Upper lobe of left lung (tissue), 6 donors: ENCODE data around the gene IFNLR1. TPM values are rescaled to one million over a fixed set of nuclear protein-coding genes. Genes with fewer than 3 reads are reported as not detected.

Source experiments
- ATAC-seq, 2 donors: fragments of 200-7000 bp; cut with Tn5 transposase; one replicate each; pipeline ENCODE4 v1.9.1; 2022; ENCODE audit warnings: mild to moderate bottlenecking in 2 of 2, moderate library complexity in 2 of 2; ENCODE audit not compliant: low FRiP score in 2 of 2
- DNase-seq, 2 donors: peaks; one replicate each; pipeline ENCODE4 v3.0.0-alpha.2; 2019 to 2020
- H3K27ac ChIP-seq, 4 donors: fragments of 200-600 bp; sonication (generic); one replicate each; pipeline ENCODE4 v1.5.1; 2016 to 2019
- H3K27me3 ChIP-seq, 4 donors: fragments of 200-600 bp; sonication (generic); one replicate each; pipeline ENCODE4 v1.5.1; 2017 to 2019
- H3K36me3 ChIP-seq, 4 donors: fragments of 200-600 bp; sonication (generic); one replicate each; pipeline ENCODE4 v1.5.1; 2016 to 2019
- H3K4me1 ChIP-seq, 4 donors: fragments of 200-600 bp; sonication (generic); one replicate each; pipeline ENCODE4 v1.5.1; 2018 to 2019
- H3K4me3 ChIP-seq, 4 donors: fragments of 200-600 bp; sonication (generic); one replicate each; pipeline ENCODE4 v1.5.1; 2017 to 2019; ENCODE audit warnings: mild to moderate bottlenecking in 2 of 4, moderate library complexity in 1 of 4
- H3K9me3 ChIP-seq, 4 donors: fragments of 200-600 bp; sonication (generic); one replicate each; pipeline ENCODE4 v1.5.1; 2018 to 2019
- EP300 ChIP-seq, 4 donors: sonication (generic); formaldehyde crosslinking; IDR thresholded peaks; one replicate each; pipeline ENCODE4 v1.5.1; 2017; ENCODE audit warnings: antibody characterized with exemption in 4 of 4, control low read depth in 2 of 4
- POLR2A ChIP-seq, 4 donors: fragments of 450-650 bp; IDR thresholded peaks; one replicate each; pipeline ENCODE4 v1.5.1; 2016 to 2017; ENCODE audit warnings: antibody characterized with exemption in 4 of 4, mild to moderate bottlenecking in 2 of 4
- POLR2AphosphoS5 ChIP-seq, 2 donors: sonication (generic); formaldehyde crosslinking; IDR thresholded peaks; one replicate each; pipeline ENCODE4 v1.5.1; 2017; ENCODE audit warnings: antibody characterized with exemption in 2 of 2
- WGBS, 2 donors: methylation state at CpG; one replicate each; pipeline ENCODE4 v1.1.5; 2017 to 2018; 5-methylcytosine and 5-hydroxymethylcytosine counted together
- total RNA-seq, 6 donors: library from RNA; depleted of rRNA in 4 of 6; stranded (reverse); fragments of >200 nt in 4 of 6; gene quantifications; one replicate each; pipeline versions ENCODE4 v1.1.0 to v1.2.1, GENCODE V29; 2016 to 2021
- TF ChIP-seq, protein P1 (sequence below), 6 experiments: fragments of 450-650 bp in 4 of 6; fragments of 200-600 bp in 2 of 6; sonication (generic) in 2 of 6; IDR thresholded peaks; one replicate each; pipeline ENCODE4 v1.5.1; 2016 to 2019; ENCODE audit warnings: antibody characterized with exemption in 6 of 6
- donor health status: DM: no; HTN: no; CAD: no; lungs with moderate emphysema.
- donor health status: DM: no; HTN: yes; CAD: no; lungs with severe emphysema.

The IFNLR1 gene
- total RNA-seq, 6 donors from 2014 or later, result 4.1 to 15.5 (median 6.8) TPM

DNA sequence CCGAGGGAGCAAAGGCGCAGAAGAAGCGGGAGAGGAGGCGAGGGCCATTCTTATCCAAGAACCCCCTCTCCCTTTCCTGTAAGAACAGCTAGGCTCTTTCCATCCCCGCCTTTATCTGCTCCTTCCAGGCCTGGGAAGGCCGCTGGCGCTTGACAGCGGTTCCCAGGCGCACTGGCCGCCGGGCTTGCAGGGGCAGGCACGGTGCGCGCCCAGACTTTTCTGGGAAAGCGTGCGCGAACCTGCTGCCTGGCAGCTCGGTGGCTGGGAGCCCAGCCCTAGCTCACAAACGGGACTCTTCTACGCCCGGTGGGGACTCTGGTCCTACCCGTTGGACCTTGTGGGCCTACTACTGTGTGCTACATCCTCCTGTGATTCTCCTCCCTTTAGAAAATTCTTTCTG, 8.8 kb upstream of the IFNLR1 start:
- Histone ChIP-seq H3K9me3 (no peaks in the 10 kb centered on the region), H3K4me1 (peaks cover 0 to 15% (median 9%) of the 10 kb centered on the region in 4 donors), H3K4me3 (no peak overlapping the region), H3K27me3 (no peaks in the 10 kb centered on the region), H3K36me3 (no peaks in the 10 kb centered on the region), H3K27ac (no peak overlapping the region)
- ATAC-seq (no peak), DNase-seq (no peak)
- TF ChIP-seq EP300 (IDR thresholded peaks at IDR 0.05), result no peak
- TF ChIP-seq, protein P1, sequence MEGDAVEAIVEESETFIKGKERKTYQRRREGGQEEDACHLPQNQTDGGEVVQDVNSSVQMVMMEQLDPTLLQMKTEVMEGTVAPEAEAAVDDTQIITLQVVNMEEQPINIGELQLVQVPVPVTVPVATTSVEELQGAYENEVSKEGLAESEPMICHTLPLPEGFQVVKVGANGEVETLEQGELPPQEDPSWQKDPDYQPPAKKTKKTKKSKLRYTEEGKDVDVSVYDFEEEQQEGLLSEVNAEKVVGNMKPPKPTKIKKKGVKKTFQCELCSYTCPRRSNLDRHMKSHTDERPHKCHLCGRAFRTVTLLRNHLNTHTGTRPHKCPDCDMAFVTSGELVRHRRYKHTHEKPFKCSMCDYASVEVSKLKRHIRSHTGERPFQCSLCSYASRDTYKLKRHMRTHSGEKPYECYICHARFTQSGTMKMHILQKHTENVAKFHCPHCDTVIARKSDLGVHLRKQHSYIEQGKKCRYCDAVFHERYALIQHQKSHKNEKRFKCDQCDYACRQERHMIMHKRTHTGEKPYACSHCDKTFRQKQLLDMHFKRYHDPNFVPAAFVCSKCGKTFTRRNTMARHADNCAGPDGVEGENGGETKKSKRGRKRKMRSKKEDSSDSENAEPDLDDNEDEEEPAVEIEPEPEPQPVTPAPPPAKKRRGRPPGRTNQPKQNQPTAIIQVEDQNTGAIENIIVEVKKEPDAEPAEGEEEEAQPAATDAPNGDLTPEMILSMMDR (IDR thresholded peaks at IDR 0.05), result no peak
- TF ChIP-seq POLR2AphosphoS5 (IDR thresholded peaks at IDR 0.05), result no peak
- WGBS, 2 donors, result 20 to 86% methylated on average over 1 to 12 of the region's 22 CpGs

- TF ChIP-seq, protein P1 (IDR thresholded peaks at IDR 0.05), result no peak
- no peak for TF ChIP-seq POLR2A (IDR thresholded peaks at IDR 0.05)
- TF ChIP-seq EP300 (IDR thresholded peaks at IDR 0.05), result no peak
- no peak for TF ChIP-seq POLR2AphosphoS5 (IDR thresholded peaks at IDR 0.05)
- no peak overlapping the region for H3K4me3 ChIP-seq
- DNase-seq, result no peak
- peaks cover 0 to 22% (median 12%) of the 10 kb centered on the region in 4 donors for H3K4me1 ChIP-seq
- H3K27ac ChIP-seq, result no peak overlapping the region
- ATAC-seq, result no peak
- no peaks in the 10 kb centered on the region for H3K9me3 ChIP-seq
- no peaks in the 10 kb centered on the region for H3K27me3 ChIP-seq
- H3K36me3 ChIP-seq, result no peaks in the 10 kb centered on the region
- whole genome bisulfite sequencing, 2 donors, result 64 to 69% methylated on average over 2 of the region's 2 CpGs
Measured at GRCh38 chr1:24195136-24195535, 8.0 kb upstream of the IFNLR1 start.

GRCh38 chr1:24193046-24193445, 6.0 kb upstream of the IFNLR1 start:
- WGBS, 2 donors, result 52% methylated on average over 4 of the region's 4 CpGs
- no peaks in the 10 kb centered on the region for H3K9me3 ChIP-seq
- H3K27ac ChIP-seq, result no peak overlapping the region
- ATAC-seq (no peak), DNase-seq (no peak)
- TF ChIP-seq POLR2A (IDR thresholded peaks at IDR 0.05) (no peak), EP300 (IDR thresholded peaks at IDR 0.05) (no peak), POLR2AphosphoS5 (IDR thresholded peaks at IDR 0.05) (no peak)
- TF ChIP-seq, protein P1 (IDR thresholded peaks at IDR 0.05), result no peak
- H3K27me3 ChIP-seq, result no peaks in the 10 kb centered on the region
- no peak overlapping the region for H3K4me3 ChIP-seq
- H3K4me1 ChIP-seq, result peaks cover 2 to 24% (median 11%) of the 10 kb centered on the region in 4 donors
- H3K36me3 ChIP-seq, result no peaks in the 10 kb centered on the region

- 64 to 65% methylated on average over 5 of the region's 5 CpGs for WGBS, 2 donors
- no peaks in the 10 kb centered on the region for H3K36me3 ChIP-seq
- ATAC-seq (peak; percentile 44 to 74), DNase-seq (peak in 1 of 2 donors; percentile 57)
- H3K4me1 ChIP-seq, result peaks cover 12 to 31% (median 20%) of the 10 kb centered on the region in 4 donors
- no peaks in the 10 kb centered on the region for H3K9me3 ChIP-seq
- H3K27ac ChIP-seq, result peak overlapping the region in 2 of 4 donors; percentile 63
- no peak for TF ChIP-seq POLR2AphosphoS5 (IDR thresholded peaks at IDR 0.05)
- TF ChIP-seq EP300 (IDR thresholded peaks at IDR 0.05), result peak in 1 of 4 donors; percentile 43
- peak in 1 of 4 donors; percentile 10 for TF ChIP-seq POLR2A (IDR thresholded peaks at IDR 0.05)
- H3K27me3 ChIP-seq, result peaks cover 0 to 12% (median 3%) of the 10 kb centered on the region in 4 donors
- H3K4me3 ChIP-seq, result no peak overlapping the region
Measured at GRCh38 chr1:24191860-24192259, 4.8 kb upstream of the IFNLR1 start.

- H3K4me1 ChIP-seq, result peaks cover 13 to 35% (median 22%) of the 10 kb centered on the region in 4 donors
- peaks cover 0 to 14% (median 3%) of the 10 kb centered on the region in 4 donors for H3K27me3 ChIP-seq
- DNase-seq (no peak), ATAC-seq (no peak)
- TF ChIP-seq, protein P1 (IDR thresholded peaks at IDR 0.05), result no peak
- TF ChIP-seq POLR2AphosphoS5 (IDR thresholded peaks at IDR 0.05) (no peak), EP300 (IDR thresholded peaks at IDR 0.05) (no peak), POLR2A (IDR thresholded peaks at IDR 0.05) (no peak)
- H3K27ac ChIP-seq, result peak overlapping the region in 3 of 4 donors; percentile 49 to 63 (median 63)
- H3K36me3 ChIP-seq, result no peaks in the 10 kb centered on the region
- no peaks in the 10 kb centered on the region for H3K9me3 ChIP-seq
- H3K4me3 ChIP-seq, result no peak overlapping the region
- 71 to 73% methylated on average over 3 of the region's 3 CpGs for WGBS, 2 donors
Measured at GRCh38 chr1:24190983-24191461, 3.9 kb upstream of the IFNLR1 start.
